ENCODE data around the gene SUV39H1.
A peak's percentile ranks its signal among the peaks of the same experiment; 100 is the strongest.

Gene SUV39H1

GRCh38 chrX:48711929-48712505, 15.5 kb downstream of the SUV39H1 start:
- no peak for DNase-seq (ENCODE audit: low read depth in 1 of 2, low spot score in 1 of 2)

GRCh38 chrX:48713847-48714246, 17.3 kb downstream of the SUV39H1 start:
- no peak for DNase-seq (ENCODE audit: low read depth in 1 of 2, low spot score in 1 of 2)

GRCh38 chrX:48714573-48714972, 18.0 kb downstream of the SUV39H1 start:
- DNase-seq (ENCODE audit: low read depth in 1 of 2, low spot score in 1 of 2): no peak

- no peak for DNase-seq (ENCODE audit: low read depth in 1 of 2, low spot score in 1 of 2)
These were observed 18.5 kb downstream of the SUV39H1 start for GRCh38 chrX:48715072-48715471.

- no peak for DNase-seq (ENCODE audit: low read depth in 1 of 2, low spot score in 1 of 2)
These were observed 19.5 kb downstream of the SUV39H1 start for GRCh38 chrX:48715876-48716502.

- no peak for DNase-seq (ENCODE audit: low read depth in 1 of 2, low spot score in 1 of 2)
These were observed 23.4 kb downstream of the SUV39H1 start for GRCh38 chrX:48719958-48720357.

GRCh38 chrX:48720577-48721250, 24.2 kb downstream of the SUV39H1 start:
- DNase-seq (ENCODE audit: low read depth in 1 of 2, low spot score in 1 of 2): no peak

- no peak for DNase-seq (ENCODE audit: low read depth in 1 of 2, low spot score in 1 of 2)
These were observed 25.4 kb downstream of the SUV39H1 start for GRCh38 chrX:48721916-48722315.

GRCh38 chrX:48726596-48726995, 30.1 kb downstream of the SUV39H1 start:
- no peak for DNase-seq (ENCODE audit: low read depth in 1 of 2, low spot score in 1 of 2)

- DNase-seq (ENCODE audit: low read depth in 1 of 2, low spot score in 1 of 2): no peak
These were observed 32.1 kb downstream of the SUV39H1 start for GRCh38 chrX:48728653-48729052.

GRCh38 chrX:48736303-48736702, 39.8 kb downstream of the SUV39H1 start:
- DNase-seq (ENCODE audit: low read depth in 1 of 2, low spot score in 1 of 2): no peak

GRCh38 chrX:48736878-48737212, 40.3 kb downstream of the SUV39H1 start:
- no peak for DNase-seq (ENCODE audit: low read depth in 1 of 2, low spot score in 1 of 2)

GRCh38 chrX:48737213-48737938, 40.8 kb downstream of the SUV39H1 start:
- DNase-seq (ENCODE audit: low read depth in 1 of 2, low spot score in 1 of 2): peak; percentile 69

- no peak for DNase-seq (ENCODE audit: low read depth in 1 of 2, low spot score in 1 of 2)
These were observed 41.4 kb downstream of the SUV39H1 start for GRCh38 chrX:48737940-48738339.

- DNase-seq (ENCODE audit: low read depth in 1 of 2, low spot score in 1 of 2): no peak
These were observed 45.3 kb downstream of the SUV39H1 start for GRCh38 chrX:48741834-48742233.

GRCh38 chrX:48745222-48745621, 48.7 kb downstream of the SUV39H1 start:
- no peak for DNase-seq (ENCODE audit: low read depth in 1 of 2, low spot score in 1 of 2)

- DNase-seq (ENCODE audit: low read depth in 1 of 2, low spot score in 1 of 2): no peak
These were observed 51.0 kb downstream of the SUV39H1 start for GRCh38 chrX:48747415-48748016.

- no peak for DNase-seq (ENCODE audit: low read depth in 1 of 2, low spot score in 1 of 2)
These were observed 52.6 kb downstream of the SUV39H1 start for GRCh38 chrX:48749182-48749581.

GRCh38 chrX:48751343-48751742, 54.8 kb downstream of the SUV39H1 start:
- DNase-seq (ENCODE audit: low read depth in 1 of 2, low spot score in 1 of 2): no peak

GRCh38 chrX:48752498-48752897, 56.0 kb downstream of the SUV39H1 start:
- DNase-seq (ENCODE audit: low read depth in 1 of 2, low spot score in 1 of 2): no peak

GRCh38 chrX:48753708-48754228, 57.2 kb downstream of the SUV39H1 start:
- DNase-seq (ENCODE audit: low read depth in 1 of 2, low spot score in 1 of 2): no peak
